Astrocyte of the spinal cord (primary cell): Measurements from ENCODE around the gene ABCA1.
"Not testable (repeated sequence)": the region's sequence is repeated elsewhere in the genome, so short reads cannot be mapped to it uniquely, and the experiment has no call there.

Experiments used
- DNase-seq: peaks from one replicate; pipeline ENCODE4 v3.0.0; 2011; ENCODE audit warnings: low read depth, low spot score
- H3K4me3 ChIP-seq: 2 replicates; pipeline ENCODE4 v1.5.1; 2011; ENCODE audit warnings: low read depth, mild to moderate bottlenecking, low read length, moderate library complexity
- in situ Hi-C: cut with HindIII; loops from 2 replicates; pipeline ENCODE4 v1.10.0; 2017; ENCODE audit warnings: low sequenced_read_pairs
- TF ChIP-seq, protein P1 (sequence below): IDR thresholded peaks from 2 replicates; pipeline ENCODE4 v1.5.1; 2012; ENCODE audit warnings: low read depth, mild to moderate bottlenecking, low read length, inconsistent platforms

The ABCA1 gene

DNA sequence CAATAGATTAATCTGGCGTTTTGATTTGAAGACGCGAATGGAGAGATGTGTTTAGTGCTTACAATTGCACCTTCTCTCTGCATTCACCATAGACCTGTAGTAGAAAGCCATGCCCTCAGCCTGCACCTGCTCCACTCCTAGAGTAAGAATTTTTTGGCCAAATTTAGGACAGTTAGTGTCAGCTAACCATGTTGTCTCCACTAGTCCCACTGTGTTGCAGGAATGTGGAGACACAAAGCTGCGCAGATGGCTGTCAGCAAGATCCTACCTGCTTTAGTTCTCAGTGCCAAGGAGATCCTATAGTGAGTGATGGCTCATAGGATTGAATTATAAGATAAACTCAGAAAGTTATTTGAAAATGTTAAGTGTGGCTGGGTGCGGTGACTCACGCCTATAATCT is 35.1 kb upstream of the ABCA1 start:
- no peak overlapping the region for H3K4me3 ChIP-seq
- TF ChIP-seq, protein P1, sequence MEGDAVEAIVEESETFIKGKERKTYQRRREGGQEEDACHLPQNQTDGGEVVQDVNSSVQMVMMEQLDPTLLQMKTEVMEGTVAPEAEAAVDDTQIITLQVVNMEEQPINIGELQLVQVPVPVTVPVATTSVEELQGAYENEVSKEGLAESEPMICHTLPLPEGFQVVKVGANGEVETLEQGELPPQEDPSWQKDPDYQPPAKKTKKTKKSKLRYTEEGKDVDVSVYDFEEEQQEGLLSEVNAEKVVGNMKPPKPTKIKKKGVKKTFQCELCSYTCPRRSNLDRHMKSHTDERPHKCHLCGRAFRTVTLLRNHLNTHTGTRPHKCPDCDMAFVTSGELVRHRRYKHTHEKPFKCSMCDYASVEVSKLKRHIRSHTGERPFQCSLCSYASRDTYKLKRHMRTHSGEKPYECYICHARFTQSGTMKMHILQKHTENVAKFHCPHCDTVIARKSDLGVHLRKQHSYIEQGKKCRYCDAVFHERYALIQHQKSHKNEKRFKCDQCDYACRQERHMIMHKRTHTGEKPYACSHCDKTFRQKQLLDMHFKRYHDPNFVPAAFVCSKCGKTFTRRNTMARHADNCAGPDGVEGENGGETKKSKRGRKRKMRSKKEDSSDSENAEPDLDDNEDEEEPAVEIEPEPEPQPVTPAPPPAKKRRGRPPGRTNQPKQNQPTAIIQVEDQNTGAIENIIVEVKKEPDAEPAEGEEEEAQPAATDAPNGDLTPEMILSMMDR: no peak
- no peak for DNase-seq
- in situ Hi-C loops: no loop called here

DNA sequence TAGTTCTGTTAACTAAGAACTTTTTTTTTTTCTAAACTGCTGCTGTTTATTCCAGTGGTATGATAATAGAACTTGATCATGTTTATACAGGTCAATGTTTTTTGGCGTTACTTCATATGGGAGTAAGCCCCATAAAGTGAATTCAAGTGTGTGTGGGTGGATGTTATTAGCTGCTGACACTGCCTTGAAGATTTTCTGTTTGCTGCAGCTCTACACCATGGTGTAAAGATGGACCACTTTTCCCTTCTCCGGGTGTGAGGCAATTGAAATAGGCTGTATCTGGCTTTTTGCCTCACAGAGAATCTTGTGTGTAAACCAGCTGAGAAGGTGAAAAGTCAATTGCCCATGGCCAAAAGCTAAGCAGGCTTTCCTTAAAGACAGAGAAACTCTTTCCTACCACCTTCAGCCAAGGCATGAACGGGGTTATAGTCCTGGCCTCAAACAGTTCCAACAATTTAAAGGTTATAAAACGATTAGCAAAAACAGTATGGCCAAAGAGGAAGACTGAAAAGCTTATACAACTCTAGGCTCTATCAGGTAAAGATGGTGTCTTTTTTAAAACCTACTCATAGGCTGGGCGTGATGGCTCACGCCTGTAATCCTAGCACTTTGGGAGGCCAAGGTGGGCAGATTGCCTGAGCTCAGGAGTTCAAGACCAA is 33.9 kb upstream of the ABCA1 start:
- DNase-seq: no peak
- TF ChIP-seq, protein P1: no peak
- in situ Hi-C loops: no loop called here
- no peak overlapping the region for H3K4me3 ChIP-seq

DNA sequence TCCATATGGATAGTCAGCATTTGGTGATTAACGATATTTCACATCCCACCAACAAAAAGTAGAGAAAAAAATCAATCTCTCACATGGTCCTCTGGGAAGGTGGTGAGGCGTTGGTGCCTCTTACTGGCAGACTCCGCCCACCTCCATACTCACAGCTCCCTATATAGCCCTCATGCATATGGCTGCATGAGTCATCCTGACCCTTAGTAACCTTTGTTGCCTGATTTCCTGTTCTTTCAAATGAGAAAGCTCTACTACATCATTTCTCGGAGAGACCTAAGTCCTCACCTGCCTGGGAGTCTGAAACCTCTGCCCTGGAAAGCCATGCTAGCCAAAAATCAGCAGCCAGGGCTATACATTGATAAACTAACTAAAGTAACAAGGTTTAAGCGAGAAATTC is 33.3 kb upstream of the ABCA1 start:
- DNase-seq: peak; percentile 61

DNA sequence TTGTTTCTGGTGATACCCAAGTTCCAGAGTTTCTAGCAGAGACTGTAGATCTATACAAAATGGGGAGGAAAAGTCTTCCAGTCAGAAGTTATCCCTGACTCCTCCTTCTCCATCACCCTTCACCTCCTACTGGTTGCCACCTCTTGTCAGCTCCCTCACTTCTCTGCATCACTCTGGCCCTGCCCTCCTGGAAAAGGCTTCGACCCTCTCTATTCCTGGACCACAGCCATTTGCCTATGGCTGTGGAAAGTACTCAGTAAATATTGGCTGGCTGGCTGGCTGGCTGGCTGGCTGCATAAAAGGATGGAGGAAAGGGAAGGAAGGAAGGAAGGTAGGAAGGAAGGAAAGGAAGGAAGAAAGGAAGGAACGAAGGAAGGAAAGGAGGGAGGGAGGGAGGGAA is 32.7 kb upstream of the ABCA1 start:
- H3K4me3 ChIP-seq: no peak overlapping the region
- no peak for DNase-seq
- TF ChIP-seq, protein P1: no peak
- in situ Hi-C loops: no loop called here

More for the DNA sequence above, 33.3 kb upstream of the ABCA1 start:
- in situ Hi-C loops: no loop called here
- no peak overlapping the region for H3K4me3 ChIP-seq
- TF ChIP-seq, protein P1: no peak

DNA sequence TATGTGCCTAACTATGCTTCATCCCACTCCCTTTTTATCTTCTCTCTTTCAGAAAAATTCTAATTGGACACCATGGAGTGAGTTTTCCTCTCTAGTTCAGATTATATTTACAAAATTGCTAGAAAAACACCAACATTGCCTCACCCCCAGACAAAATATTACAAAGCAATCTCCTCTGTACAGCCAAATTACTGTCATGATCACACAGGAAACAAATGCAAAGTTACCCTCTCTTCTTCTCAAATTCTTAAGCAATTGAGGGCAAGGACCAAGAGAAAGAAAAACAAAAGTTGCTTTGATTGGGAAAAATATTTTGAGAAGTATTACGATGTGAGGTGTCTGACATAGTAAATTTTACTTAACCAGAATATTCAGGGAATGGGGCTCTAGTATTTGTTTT is 30.8 kb upstream of the ABCA1 start:
- TF ChIP-seq, protein P1: no peak
- H3K4me3 ChIP-seq: no peak overlapping the region
- no peak for DNase-seq
- in situ Hi-C loops: no loop called here

DNA sequence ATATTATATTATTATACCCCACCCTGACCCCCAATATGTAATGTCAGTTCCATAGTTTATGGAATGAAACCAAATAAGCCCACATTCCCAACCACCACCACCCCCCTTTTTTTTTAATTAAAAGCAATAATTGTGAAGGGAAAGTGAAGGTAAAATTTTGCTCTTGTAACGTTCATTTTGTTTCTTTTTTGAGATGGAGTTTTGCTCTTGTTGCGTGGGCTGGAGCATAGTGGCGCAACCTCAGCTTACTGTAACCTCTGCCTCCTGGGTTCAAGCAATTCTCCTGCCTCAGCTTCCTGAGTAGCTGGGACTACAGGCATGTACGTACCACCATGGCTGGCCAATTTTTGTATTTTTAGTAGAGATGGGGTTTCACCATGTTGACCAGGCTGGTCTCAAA is 30.1 kb upstream of the ABCA1 start:
- DNase-seq, in situ Hi-C loops: not testable (repeated sequence)

DNA sequence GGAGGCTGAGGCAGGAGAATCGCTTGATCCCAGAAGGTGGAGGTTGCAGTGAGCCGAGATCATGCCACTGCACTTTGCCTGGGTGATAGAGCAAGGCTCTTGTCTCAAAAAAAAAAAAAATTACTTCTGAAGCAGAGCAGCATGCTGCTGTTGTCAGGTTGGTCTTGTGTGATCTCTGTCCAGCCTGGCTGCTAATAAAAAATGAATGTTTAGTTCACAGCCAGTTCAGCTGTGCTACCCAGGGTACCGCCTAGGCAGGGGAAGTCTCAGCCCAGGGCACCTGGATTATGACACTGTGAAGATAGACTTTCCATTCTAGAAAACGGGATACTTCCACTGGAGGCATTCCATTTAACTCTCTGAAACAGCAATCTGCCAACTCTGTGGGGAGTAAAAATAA is 23.5 kb upstream of the ABCA1 start:
- TF ChIP-seq, protein P1: no peak
- in situ Hi-C loops: no loop called here

More for the DNA sequence above, 30.1 kb upstream of the ABCA1 start:
- not testable (repeated sequence) for H3K4me3 ChIP-seq

More for the DNA sequence above, 23.5 kb upstream of the ABCA1 start:
- no peak for DNase-seq
- H3K4me3 ChIP-seq: no peak overlapping the region
